Nephron (organoid): ENCODE measurements around the gene PDYN.

Experiments used
- H3K27ac Mint-ChIP-seq, 3 experiments: 2 replicates each; pipeline ENCODE4 v1.8.0; 2020; ENCODE audit warnings: mixed read lengths in 3 of 3, mild to moderate bottlenecking in 2 of 3, moderate library complexity in 1 of 3
- H3K27me3 Mint-ChIP-seq: 2 replicates; pipeline ENCODE4 v1.8.0; 2021; ENCODE audit warnings: low read depth, mild to moderate bottlenecking, moderate library complexity, mixed read lengths
- H3K36me3 Mint-ChIP-seq: 2 replicates; pipeline ENCODE4 v1.8.0; 2020; ENCODE audit warnings: low read depth, mixed read lengths
- H3K4me1 Mint-ChIP-seq: 2 replicates; pipeline ENCODE4 v1.8.0; 2020; ENCODE audit warnings: mixed read lengths
- H3K4me3 Mint-ChIP-seq, 3 experiments: 2 replicates each; pipeline ENCODE4 v1.8.0; 2020; ENCODE audit warnings: mild to moderate bottlenecking in 3 of 3, mixed read lengths in 3 of 3, moderate library complexity in 2 of 3
- H3K9me3 Mint-ChIP-seq: 2 replicates; pipeline ENCODE4 v1.8.0; 2020; ENCODE audit warnings: mixed read lengths
- CTCF ChIP-seq, 3 experiments: fragments of 200-600 bp; sonication (generic); IDR thresholded peaks; one replicate each; pipeline ENCODE4 v1.5.0; 2021; ENCODE audit warnings: antibody characterized with exemption in 3 of 3; ENCODE audit not compliant: unreplicated experiment in 3 of 3

PDYN gene

GRCh38 chr20:1992359-1993110 is 1.3 kb downstream of the PDYN start:
- no peak overlapping the region for H3K27ac Mint-ChIP-seq
- TF ChIP-seq CTCF (IDR thresholded peaks at IDR 0.05; ENCODE audit: unreplicated experiment in 3 of 3), result no peak
- no peaks in the 10 kb centered on the region for H3K4me1 Mint-ChIP-seq
- H3K9me3 Mint-ChIP-seq, result no peaks in the 10 kb centered on the region
- no peaks in the 10 kb centered on the region for H3K36me3 Mint-ChIP-seq
- no peak overlapping the region for H3K4me3 Mint-ChIP-seq
- peaks cover 67% of the 10 kb centered on the region for H3K27me3 Mint-ChIP-seq

- H3K27me3 Mint-ChIP-seq, result peaks cover 40% of the 10 kb centered on the region
- H3K36me3 Mint-ChIP-seq, result no peaks in the 10 kb centered on the region
- no peak for TF ChIP-seq CTCF (IDR thresholded peaks at IDR 0.05; ENCODE audit: unreplicated experiment in 3 of 3)
- no peaks in the 10 kb centered on the region for H3K9me3 Mint-ChIP-seq
- H3K4me3 Mint-ChIP-seq, result no peak overlapping the region
- no peak overlapping the region for H3K27ac Mint-ChIP-seq
- no peaks in the 10 kb centered on the region for H3K4me1 Mint-ChIP-seq
These were observed 6.0 kb downstream of the PDYN start for GRCh38 chr20:1987826-1988225.

GRCh38 chr20:1983301-1983700 is 10.6 kb downstream of the PDYN start:
- no peak overlapping the region for H3K27ac Mint-ChIP-seq

GRCh38 chr20:1982686-1983085 is 11.2 kb downstream of the PDYN start:
- TF ChIP-seq CTCF (IDR thresholded peaks at IDR 0.05; ENCODE audit: unreplicated experiment in 3 of 3), result no peak
- no peak overlapping the region for H3K27ac Mint-ChIP-seq
- H3K4me1 Mint-ChIP-seq, result no peaks in the 10 kb centered on the region
- no peaks in the 10 kb centered on the region for H3K36me3 Mint-ChIP-seq
- H3K9me3 Mint-ChIP-seq, result no peaks in the 10 kb centered on the region
- H3K27me3 Mint-ChIP-seq, result peaks cover 24% of the 10 kb centered on the region
- H3K4me3 Mint-ChIP-seq, result no peak overlapping the region

More at GRCh38 chr20:1983301-1983700, 10.6 kb downstream of the PDYN start:
- TF ChIP-seq CTCF (IDR thresholded peaks at IDR 0.05; ENCODE audit: unreplicated experiment in 3 of 3), result no peak
- Mint-ChIP-seq H3K9me3 (no peaks in the 10 kb centered on the region), H3K4me3 (no peak overlapping the region), H3K36me3 (no peaks in the 10 kb centered on the region), H3K27me3 (peaks cover 21% of the 10 kb centered on the region), H3K4me1 (no peaks in the 10 kb centered on the region)

- Mint-ChIP-seq H3K9me3 (no peaks in the 10 kb centered on the region), H3K27ac (no peak overlapping the region), H3K36me3 (no peaks in the 10 kb centered on the region), H3K27me3 (peaks cover 36% of the 10 kb centered on the region), H3K4me1 (no peaks in the 10 kb centered on the region), H3K4me3 (no peak overlapping the region)
- TF ChIP-seq CTCF (IDR thresholded peaks at IDR 0.05; ENCODE audit: unreplicated experiment in 3 of 3), result no peak
These were observed 14.6 kb downstream of the PDYN start for GRCh38 chr20:1979106-1979778.
